ENCODE results near the gene STUM.
A peak's percentile ranks its signal among the peaks of the same experiment; 100 is the strongest.
"Not testable (repeated sequence)": the region's sequence is repeated elsewhere in the genome, so short reads cannot be mapped to it uniquely, and the experiment has no call there.

STUM gene

DNA sequence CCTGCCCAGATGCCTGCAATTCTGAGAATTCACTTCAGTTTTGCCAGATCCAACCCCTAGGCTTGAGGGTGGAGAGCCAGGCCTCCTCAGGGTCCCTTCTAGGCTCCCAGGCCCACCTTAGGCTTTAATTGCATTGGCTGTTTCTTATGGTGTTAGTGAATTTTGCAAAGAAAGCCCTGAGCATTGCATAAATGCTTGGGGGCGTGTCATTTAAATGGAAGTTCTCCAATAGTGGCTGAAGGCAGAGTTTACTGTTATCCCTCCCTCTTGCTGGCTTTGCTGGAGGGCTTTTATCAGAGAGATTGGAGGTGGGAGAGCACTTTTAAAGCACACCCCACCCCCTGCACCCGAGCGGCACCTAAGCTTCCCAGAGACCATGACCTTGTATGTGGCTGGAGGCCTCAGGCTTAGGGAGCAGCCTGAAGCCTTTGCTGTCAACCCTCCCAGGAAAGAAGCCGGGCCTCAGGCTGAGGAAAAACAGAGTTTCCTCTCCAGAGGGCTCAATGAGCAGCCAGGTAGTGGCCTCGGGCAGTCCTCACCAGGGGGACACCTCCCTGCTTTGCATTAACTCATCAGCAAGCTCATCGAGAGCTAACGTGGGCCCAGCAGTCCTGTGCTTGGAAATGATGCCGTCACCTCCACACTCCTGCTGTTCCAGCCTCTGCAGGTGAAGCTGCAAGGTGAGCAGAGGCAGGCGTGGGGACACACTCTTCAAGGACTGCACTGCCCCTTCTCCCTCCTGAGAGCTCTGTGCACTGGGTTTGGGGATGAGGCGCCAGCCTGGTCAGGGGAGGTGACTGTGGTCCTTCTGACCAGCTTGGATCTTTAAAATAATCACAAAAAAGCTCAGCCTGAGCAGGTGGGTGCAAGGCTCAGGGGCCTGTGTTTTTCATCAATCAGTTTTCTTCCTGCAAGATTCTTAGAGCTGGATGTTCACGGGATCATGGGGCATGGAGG, 58.0 kb downstream of the STUM start:
- no peak for DNase-seq

DNA sequence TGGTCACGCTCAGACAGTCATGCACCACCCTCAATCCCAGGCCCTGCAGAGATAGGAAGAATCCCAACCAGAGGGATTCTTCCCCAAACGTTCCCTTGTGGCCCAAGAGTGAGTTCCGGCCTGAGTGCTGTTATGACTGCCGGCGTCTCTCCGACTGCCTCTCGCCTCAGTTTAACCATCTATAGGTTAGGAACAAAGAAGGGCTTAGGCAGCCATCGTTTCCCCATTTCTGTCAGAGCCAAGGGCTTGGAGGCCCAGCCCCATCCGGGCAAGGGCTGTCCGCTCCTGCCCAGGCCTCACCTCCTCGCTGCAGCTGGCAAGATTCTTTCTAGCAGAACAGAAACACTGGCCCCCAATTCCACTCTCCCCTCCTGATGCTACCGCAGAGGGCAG, 58.7 kb downstream of the STUM start:
- no peak for DNase-seq

DNA sequence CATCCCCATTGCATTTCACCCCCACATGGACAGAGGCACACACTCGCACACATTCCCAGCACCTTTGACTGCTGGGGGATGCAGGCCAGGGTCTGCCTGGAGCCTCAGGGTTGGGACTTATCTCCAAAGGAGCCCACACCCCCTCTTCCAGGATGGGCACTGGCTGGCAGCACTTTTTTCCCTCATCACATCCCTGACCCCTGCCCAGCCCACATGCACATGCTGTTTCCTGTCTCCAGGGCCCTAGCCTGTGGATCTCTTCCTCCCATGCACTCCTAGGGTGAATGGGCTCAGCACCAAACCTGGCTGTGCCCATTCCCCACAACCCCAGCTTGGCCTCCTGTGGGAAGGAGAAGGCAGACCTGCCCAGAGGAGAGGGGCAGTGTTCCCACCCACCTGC, 59.3 kb downstream of the STUM start:
- no peak for DNase-seq

DNA sequence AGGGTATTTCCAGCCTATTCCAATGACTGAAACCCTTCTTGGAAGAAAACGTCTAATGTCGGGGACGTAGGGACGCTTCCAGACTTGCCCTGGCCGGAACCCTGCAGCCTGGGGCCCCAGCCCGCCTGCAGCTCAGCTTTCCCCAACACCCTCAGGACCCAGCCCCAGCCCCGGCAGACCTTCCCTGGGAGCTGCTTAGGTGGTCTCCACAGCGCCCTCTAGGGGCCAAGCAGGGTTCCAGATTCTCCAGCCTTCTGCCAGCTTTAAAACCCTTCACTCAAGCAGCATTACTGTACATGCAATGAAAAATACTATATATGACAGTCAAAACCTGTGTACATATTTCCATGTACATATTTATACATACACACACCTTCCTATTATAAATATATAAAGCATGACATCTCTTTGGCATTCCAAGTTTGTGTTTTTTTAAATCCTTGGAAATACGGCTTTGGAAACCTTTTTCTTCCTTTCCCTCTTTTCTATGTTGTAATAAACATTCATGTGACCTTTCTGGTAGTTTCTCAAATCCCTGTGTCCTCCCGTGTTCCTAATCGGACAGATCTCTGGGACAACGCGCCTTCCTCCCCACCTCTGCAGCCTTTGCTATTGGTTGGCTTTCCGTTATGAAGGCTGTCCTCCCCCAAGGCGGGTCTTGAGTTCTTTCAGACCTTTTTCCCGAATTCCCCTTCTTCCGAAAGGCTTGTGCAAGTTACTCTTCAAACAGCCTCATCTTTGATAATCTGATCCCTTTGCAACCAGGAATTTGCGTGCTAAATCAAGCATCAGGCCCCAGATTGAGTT, 60.3 kb downstream of the STUM start:
- DNase-seq: peak; percentile 47 to 66

DNA sequence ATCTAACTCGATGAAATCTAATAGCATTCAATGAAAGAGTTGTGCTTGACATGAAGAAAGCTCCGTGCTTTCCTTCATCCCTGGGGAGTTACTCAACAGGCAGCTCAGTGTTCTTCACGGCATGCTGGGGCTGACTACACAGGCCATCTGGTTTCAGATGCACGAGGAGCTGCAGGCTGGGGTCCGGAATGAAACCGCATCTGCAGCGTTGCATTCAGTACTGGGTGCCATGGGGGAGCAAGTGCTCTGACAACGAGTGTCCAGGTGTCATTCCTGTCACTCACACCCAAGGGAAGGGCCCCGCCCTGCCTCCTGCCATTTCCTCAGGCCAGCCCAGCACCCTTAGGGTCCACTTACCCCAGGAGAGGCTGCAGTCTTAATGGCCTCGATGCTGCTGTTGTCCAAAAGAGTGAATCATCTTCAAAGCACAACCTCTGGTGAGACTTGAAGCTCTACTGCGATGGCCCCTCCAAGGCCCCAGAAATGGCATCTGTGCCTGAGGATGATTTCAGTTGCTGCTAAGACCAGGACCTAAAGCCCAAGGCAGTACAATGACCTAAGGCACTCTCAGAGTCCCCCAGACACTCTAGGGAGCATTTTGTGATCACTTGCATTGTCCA, 61.4 kb downstream of the STUM start:
- no peak for DNase-seq

GRCh38 chr1:226610671-226611070, 62.1 kb downstream of the STUM start:
- DNase-seq: no peak

DNA sequence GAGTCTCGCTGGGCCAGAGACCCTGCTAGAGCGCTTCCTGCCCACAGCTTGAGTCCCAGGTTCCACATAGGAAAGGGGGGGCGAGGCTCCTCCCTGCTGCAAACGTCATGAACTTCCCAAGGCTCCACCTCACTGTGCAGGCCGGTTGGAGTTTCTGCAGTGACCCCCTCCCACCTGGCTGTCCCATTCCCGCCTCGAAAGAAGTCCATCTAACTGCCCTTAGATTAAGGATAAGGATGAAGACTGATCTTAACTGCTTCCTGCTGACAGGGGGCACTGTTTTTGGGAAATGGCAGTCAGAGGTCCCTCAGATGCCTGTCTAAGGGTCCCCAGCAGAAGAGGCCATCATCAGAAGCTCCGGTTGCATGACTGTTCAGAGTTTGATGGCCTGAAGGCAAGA, 62.7 kb downstream of the STUM start:
- no peak for DNase-seq

GRCh38 chr1:226611980-226612379, 63.4 kb downstream of the STUM start:
- not testable (repeated sequence) for DNase-seq

GRCh38 chr1:226615876-226616275, 67.3 kb downstream of the STUM start:
- no peak for DNase-seq

- DNase-seq: no peak
These were observed 68.1 kb downstream of the STUM start for GRCh38 chr1:226616636-226617035.

DNA sequence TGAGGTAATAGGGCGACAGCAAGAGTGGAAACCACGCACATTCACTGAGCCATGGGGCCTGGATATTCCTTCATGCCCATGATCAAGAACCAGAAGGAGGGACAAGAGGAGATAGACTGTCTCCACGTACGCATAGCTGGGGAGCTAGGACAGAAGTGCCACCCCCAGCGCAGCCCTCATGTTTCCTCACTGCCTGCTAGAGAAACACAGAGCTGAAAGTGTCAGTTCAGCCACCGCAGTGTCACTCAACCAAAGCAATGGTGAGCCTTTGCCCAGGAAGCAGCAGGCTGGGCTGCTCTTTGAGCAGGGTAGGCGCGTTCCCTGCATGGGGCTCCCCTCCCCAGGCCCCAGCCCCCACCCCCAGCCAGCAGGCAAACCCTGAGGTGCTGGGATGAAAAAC, 68.5 kb downstream of the STUM start:
- DNase-seq: no peak

DNA sequence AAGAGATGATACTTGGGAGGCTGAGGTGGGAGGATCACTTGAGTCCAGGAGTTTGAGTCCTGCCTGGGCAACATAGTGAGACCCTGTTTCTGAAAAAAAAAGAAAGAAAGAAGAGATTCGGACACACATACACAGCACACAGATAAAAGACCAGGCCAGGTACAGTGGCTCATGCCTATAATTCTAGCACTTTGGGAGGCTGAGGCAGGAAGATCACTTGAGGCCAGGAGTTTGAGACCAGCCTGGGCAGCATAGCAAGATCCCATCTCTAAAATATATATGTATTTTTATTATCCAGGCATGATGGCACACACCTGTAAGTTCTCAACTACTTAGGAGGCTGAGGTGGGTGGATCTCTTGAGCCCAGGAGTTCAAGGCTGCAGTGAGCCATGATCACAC, 69.2 kb downstream of the STUM start:
- DNase-seq: not testable (repeated sequence)

DNA sequence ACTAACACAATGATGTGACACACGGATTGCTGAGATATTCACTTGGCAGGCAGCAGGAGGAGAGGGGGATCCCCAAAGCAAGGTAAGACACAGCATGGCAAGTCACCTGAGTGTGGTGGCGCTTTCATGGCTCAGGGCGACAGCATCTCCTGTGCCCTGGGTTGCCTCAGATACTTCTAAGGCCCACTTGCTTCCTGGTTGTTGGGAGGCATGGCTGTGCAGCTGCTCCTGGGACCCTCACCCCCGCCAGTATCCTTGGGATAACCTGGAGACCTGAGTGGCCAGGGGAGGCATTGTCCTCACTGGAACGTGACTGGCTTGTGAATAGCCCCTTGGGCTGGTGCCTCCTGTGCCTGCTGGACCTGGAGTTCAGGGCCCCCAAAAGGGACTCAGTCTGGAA, 69.8 kb downstream of the STUM start:
- no peak for DNase-seq

- DNase-seq: no peak
These were observed 70.5 kb downstream of the STUM start for GRCh38 chr1:226619031-226619430.

- DNase-seq: no peak
These were observed 73.4 kb downstream of the STUM start for GRCh38 chr1:226622012-226622411.

GRCh38 chr1:226624526-226624925, 76.0 kb downstream of the STUM start:
- no peak for DNase-seq

- no peak for DNase-seq
These were observed 76.8 kb downstream of the STUM start for GRCh38 chr1:226625326-226625725.

GRCh38 chr1:226625832-226626576, 77.4 kb downstream of the STUM start:
- DNase-seq: no peak

GRCh38 chr1:226626577-226626956, 78.0 kb downstream of the STUM start:
- DNase-seq: peak; percentile 93 to 95

GRCh38 chr1:226627050-226627755, 78.6 kb downstream of the STUM start:
- peak in 1 of 2 donors; percentile 35 for DNase-seq

DNA sequence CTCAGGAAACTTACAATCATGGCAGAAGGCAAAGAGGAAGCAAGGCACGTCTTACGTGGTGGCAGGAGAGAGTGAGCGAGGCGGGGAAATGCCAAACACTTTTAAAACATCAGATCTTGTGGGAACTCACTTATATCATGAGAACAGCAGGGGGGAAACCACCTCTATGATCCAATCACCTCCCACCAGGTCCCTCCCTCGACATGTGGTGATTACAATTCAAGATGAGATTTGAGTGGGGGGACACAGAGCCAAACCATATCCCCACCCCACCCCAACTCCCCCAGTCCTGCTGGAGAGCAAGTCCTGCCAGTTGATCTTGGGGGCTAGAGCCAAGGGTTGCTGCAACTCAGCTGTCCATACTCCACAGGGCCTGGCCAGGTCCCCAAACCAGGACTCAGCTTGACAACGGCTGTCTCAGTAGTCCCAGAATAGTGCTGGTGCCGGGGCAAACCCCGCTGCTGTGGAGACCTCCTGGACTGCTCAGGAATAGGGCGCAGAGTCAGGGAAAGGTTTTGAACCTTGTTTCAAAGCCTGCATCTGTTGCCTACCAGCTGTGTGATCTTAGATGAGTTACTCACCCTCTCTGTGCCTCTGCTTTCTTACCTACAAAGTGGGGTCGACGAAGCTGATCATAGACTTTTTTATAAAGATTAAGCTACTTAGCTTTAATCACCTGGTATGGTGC, 79.5 kb downstream of the STUM start:
- peak; percentile 77 to 97 for DNase-seq
